ENCODE data around the gene PRKN.

Gene PRKN

DNA sequence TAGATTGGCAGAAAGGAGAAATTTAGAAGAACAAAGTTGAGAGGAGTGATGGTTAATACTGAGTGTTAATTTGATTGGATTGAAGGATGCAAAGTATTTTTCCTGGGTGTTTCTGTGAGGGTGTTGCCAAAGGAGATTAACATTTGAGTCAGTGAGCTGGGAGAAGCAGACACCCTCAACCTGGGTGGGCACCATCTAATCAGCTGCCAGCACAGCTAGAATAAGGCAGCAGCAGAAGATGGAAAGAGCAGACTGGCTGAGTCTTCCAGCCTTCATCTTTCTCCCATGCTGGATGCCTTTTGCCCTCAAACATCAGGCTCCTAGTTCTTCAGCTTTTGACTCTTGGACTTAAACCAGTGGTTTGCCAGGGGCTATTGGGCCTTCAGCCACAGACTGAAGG lies 1016.1 kb downstream of the PRKN start:
- no peak for DNase-seq (ENCODE audit: low spot score)
- TF ChIP-seq, protein P1, sequence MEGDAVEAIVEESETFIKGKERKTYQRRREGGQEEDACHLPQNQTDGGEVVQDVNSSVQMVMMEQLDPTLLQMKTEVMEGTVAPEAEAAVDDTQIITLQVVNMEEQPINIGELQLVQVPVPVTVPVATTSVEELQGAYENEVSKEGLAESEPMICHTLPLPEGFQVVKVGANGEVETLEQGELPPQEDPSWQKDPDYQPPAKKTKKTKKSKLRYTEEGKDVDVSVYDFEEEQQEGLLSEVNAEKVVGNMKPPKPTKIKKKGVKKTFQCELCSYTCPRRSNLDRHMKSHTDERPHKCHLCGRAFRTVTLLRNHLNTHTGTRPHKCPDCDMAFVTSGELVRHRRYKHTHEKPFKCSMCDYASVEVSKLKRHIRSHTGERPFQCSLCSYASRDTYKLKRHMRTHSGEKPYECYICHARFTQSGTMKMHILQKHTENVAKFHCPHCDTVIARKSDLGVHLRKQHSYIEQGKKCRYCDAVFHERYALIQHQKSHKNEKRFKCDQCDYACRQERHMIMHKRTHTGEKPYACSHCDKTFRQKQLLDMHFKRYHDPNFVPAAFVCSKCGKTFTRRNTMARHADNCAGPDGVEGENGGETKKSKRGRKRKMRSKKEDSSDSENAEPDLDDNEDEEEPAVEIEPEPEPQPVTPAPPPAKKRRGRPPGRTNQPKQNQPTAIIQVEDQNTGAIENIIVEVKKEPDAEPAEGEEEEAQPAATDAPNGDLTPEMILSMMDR (IDR thresholded peaks at IDR 0.05; ENCODE audit: borderline replicate concordance, control extremely low read depth, extremely low read depth, insufficient read depth, missing control alignments): no peak
- in situ Hi-C loops (cut with MboI; ENCODE audit: low sequenced_read_pairs, unreplicated experiment): no loop called here

- no peak for DNase-seq (ENCODE audit: low spot score)
- TF ChIP-seq, protein P1 (IDR thresholded peaks at IDR 0.05; ENCODE audit: borderline replicate concordance, control extremely low read depth, extremely low read depth, insufficient read depth, missing control alignments): no peak
- in situ Hi-C loops (cut with MboI; ENCODE audit: low sequenced_read_pairs, unreplicated experiment): no loop called here
Measured at GRCh38 chr6:161710698-161711097, 1016.9 kb downstream of the PRKN start.

DNA sequence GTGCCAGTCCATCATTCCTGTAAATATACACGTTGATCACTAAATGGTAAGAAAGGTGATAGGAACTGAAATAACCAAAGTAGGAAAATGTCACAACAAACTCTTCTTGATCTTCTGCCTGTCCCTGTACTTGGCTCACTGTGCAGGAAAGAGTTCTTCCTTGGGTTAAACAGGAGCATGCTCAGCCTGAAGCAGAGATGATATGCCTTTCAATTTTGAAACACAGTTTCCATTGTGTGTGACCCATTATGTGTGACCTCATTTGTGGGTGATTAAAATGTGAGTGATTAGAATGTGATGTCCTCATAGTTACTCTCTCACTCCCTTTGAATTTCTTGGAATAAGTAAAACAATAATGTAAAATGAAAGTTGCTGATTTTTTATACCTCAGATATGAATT lies 1026.5 kb downstream of the PRKN start:
- DNase-seq (ENCODE audit: low spot score): no peak
- in situ Hi-C loops (cut with MboI; ENCODE audit: low sequenced_read_pairs, unreplicated experiment): no loop called here
- TF ChIP-seq, protein P1 (IDR thresholded peaks at IDR 0.05; ENCODE audit: borderline replicate concordance, control extremely low read depth, extremely low read depth, insufficient read depth, missing control alignments): no peak

GRCh38 chr6:161696801-161697200 lies 1030.8 kb downstream of the PRKN start:
- DNase-seq (ENCODE audit: low spot score): no peak
- TF ChIP-seq, protein P1 (IDR thresholded peaks at IDR 0.05; ENCODE audit: borderline replicate concordance, control extremely low read depth, extremely low read depth, insufficient read depth, missing control alignments): no peak
- in situ Hi-C loops (cut with MboI; ENCODE audit: low sequenced_read_pairs, unreplicated experiment): loop anchor here (10.0 kb wide), 1 partner anchor 272 kb away; no protein-coding TSS in a partner anchor

GRCh38 chr6:161694995-161695394 lies 1032.6 kb downstream of the PRKN start:
- in situ Hi-C loops (cut with MboI; ENCODE audit: low sequenced_read_pairs, unreplicated experiment): loop anchor here (10.0 kb wide), 1 partner anchor 270 kb away; no protein-coding TSS in a partner anchor

GRCh38 chr6:161686655-161687054 lies 1040.9 kb downstream of the PRKN start:
- in situ Hi-C loops (cut with MboI; ENCODE audit: low sequenced_read_pairs, unreplicated experiment): no loop called here
- TF ChIP-seq, protein P1 (IDR thresholded peaks at IDR 0.05; ENCODE audit: borderline replicate concordance, control extremely low read depth, extremely low read depth, insufficient read depth, missing control alignments): no peak
- no peak for DNase-seq (ENCODE audit: low spot score)

More at GRCh38 chr6:161694995-161695394, 1032.6 kb downstream of the PRKN start:
- TF ChIP-seq, protein P1 (IDR thresholded peaks at IDR 0.05; ENCODE audit: borderline replicate concordance, control extremely low read depth, extremely low read depth, insufficient read depth, missing control alignments): peak; percentile 41
- DNase-seq (ENCODE audit: low spot score): no peak

All from GM13976 (cell line).